Gastrocnemius medialis (tissue), 4 donors: Measurements from ENCODE around the gene PSMB2.
"Not testable (repeated sequence)": the region's sequence is repeated elsewhere in the genome, so short reads cannot be mapped to it uniquely, and the experiment has no call there.

Experiments used
- CTCF ChIP-seq, 5 experiments: fragments of 450-650 bp in 3 of 5; fragments of 200-600 bp in 2 of 5; sonication (generic) in 2 of 5; IDR thresholded peaks in 4 of 5; conservative IDR thresholded peaks in 1 of 5; 1 replicate in 4 of 5; 2 replicates in 1 of 5; pipeline ENCODE4 v1.5.1; 2016 to 2019; ENCODE audit warnings: antibody characterized with exemption in 5 of 5, mild to moderate bottlenecking in 3 of 5, moderate library complexity in 3 of 5
- POLR2A ChIP-seq, 2 donors: fragments of 450-650 bp; IDR thresholded peaks; one replicate each; pipeline ENCODE4 v1.6.1; 2017; ENCODE audit warnings: antibody characterized with exemption in 2 of 2, mild to moderate bottlenecking in 2 of 2, moderate library complexity in 2 of 2

- TF ChIP-seq CTCF (IDR thresholded peaks at IDR 0.05 in 4 of 5, conservative IDR thresholded peaks at IDR 0.05 in 1 of 5); POLR2A (IDR thresholded peaks at IDR 0.05): not testable (repeated sequence)
Observed at GRCh38 chr1:35585805-35586204, 55.5 kb downstream of the PSMB2 start.
